K562 (cell line): ENCODE measurements around the gene HEMGN. TPM values are rescaled to one million over a fixed set of nuclear protein-coding genes. Genes with fewer than 3 reads are reported as not detected.
A peak's percentile ranks its signal among the peaks of the same experiment; 100 is the strongest.

ENCODE experiments used
- ARID1B ChIP-seq: fragments of 450-650 bp; IDR thresholded peaks from 2 replicates; pipeline ENCODE4 v1.6.1; 2016; ENCODE audit warnings: antibody characterized with exemption, mild to moderate bottlenecking, inconsistent platforms
- CHD1 ChIP-seq: fragments of 200-600 bp; sonication (generic); IDR thresholded peaks from one replicate; pipeline ENCODE4 v1.6.1; 2012; ENCODE audit warnings: mild to moderate bottlenecking, moderate library complexity, low read length, inconsistent platforms
- ELK1 ChIP-seq: sonication (generic); formaldehyde crosslinking; IDR thresholded peaks from 2 replicates; pipeline ENCODE4 v1.8.1; 2022; ENCODE audit warnings: missing genetic modification reagents
- FOXO4 ChIP-seq: fragments of 450-650 bp; formaldehyde crosslinking; IDR thresholded peaks from 2 replicates; pipeline ENCODE4 v1.4.0; 2020; ENCODE audit warnings: mild to moderate bottlenecking, moderate library complexity
- IFI16 ChIP-seq: fragments of 250-450 bp; sonication (Bioruptor Pico); IDR thresholded peaks from 2 replicates; pipeline ENCODE4 v2.1.2; 2022; ENCODE audit warnings: mild to moderate bottlenecking, inconsistent platforms
- POLR2G ChIP-seq: fragments of 200-400 bp; formaldehyde crosslinking; IDR thresholded peaks from 2 replicates; pipeline ENCODE4 v1.6.1; 2017; ENCODE audit warnings: low read depth, mild to moderate bottlenecking, antibody characterized with exemption, low read length, moderate library complexity
- RAD51 ChIP-seq: fragments of 450-650 bp; IDR thresholded peaks from 2 replicates; pipeline ENCODE4 v1.7.1; 2016; ENCODE audit warnings: low read depth, mild to moderate bottlenecking, borderline replicate concordance
- SAP30 ChIP-seq: fragments of 200-600 bp; sonication (generic); IDR thresholded peaks from 2 replicates; pipeline ENCODE4 v1.6.1; 2012; ENCODE audit warnings: borderline replicate concordance, low read depth, mild to moderate bottlenecking, moderate library complexity, low read length, control low read depth, inconsistent platforms; ENCODE audit not compliant: insufficient read depth, poor library complexity, severe bottlenecking
- SIN3B ChIP-seq: fragments of 450-650 bp; IDR thresholded peaks from 2 replicates; pipeline ENCODE4 v1.6.1; 2017; ENCODE audit warnings: low read depth, mild to moderate bottlenecking, moderate library complexity
- ZBTB5 ChIP-seq: fragments of 450-650 bp; IDR thresholded peaks from 2 replicates; pipeline ENCODE4 v1.6.1; 2017; ENCODE audit warnings: antibody characterized with exemption
- ZEB2 ChIP-seq: fragments of 450-650 bp; IDR thresholded peaks from 2 replicates; pipeline ENCODE4 v1.6.1; 2016
- ZNF143 ChIP-seq: sonication (generic); formaldehyde crosslinking; IDR thresholded peaks from 2 replicates; pipeline ENCODE4 v1.9.0; 2022; ENCODE audit warnings: mild to moderate bottlenecking, missing genetic modification reagents
- ZNF274 ChIP-seq: IDR thresholded peaks from 2 replicates; pipeline ENCODE4 v1.6.1; 2011; ENCODE audit warnings: low read depth, mild to moderate bottlenecking, low read length, moderate library complexity, borderline replicate concordance
- ZNF280B ChIP-seq: fragments of 250-450 bp; sonication (Bioruptor Pico); IDR thresholded peaks from 2 replicates; pipeline ENCODE4 v1.5.1; 2021; ENCODE audit warnings: mild to moderate bottlenecking
- ZNF41 ChIP-seq: fragments of 250-450 bp; sonication (Bioruptor Pico); conservative IDR thresholded peaks from 2 replicates; pipeline ENCODE4 v1.4.0; 2020; ENCODE audit warnings: mild to moderate bottlenecking
- ZNF592 ChIP-seq: fragments of 450-650 bp; IDR thresholded peaks from 2 replicates; pipeline ENCODE4 v1.6.1; 2017; ENCODE audit warnings: antibody characterized with exemption, mild to moderate bottlenecking
- polyA plus RNA-seq, 8 experiments: library from polyadenylated mRNA; depleted of rRNA in 4 of 8; stranded (reverse) in 5 of 8; unstranded in 3 of 8; fragments of >200 nt; fragmentation: Nextera tagmentation in 2 of 8; fragmentation: Illumina TruSeq in 1 of 8; extraction: Ambion mirVana in 2 of 8; extraction: Trizol in 1 of 8; gene quantifications; 2 replicates each; pipeline versions ENCODE4 v1.2.1 to v1.2.3, GENCODE V29; 2011 to 2014; ENCODE audit warnings: inconsistent platforms in 1 of 8, missing spikeins in 1 of 8
- total RNA-seq, 7 experiments: library from RNA; depleted of rRNA in 6 of 7; stranded (reverse); fragments of >200 nt in 6 of 7; fragmentation: Illumina TruSeq in 2 of 7; extraction: Trizol in 2 of 7; gene quantifications; 2 replicates each; pipeline versions ENCODE4 v1.2.1 to v1.2.3, GENCODE V29; 2011 to 2021; ENCODE audit warnings: low replicate concordance in 1 of 7

Gene HEMGN
- total and polyA plus RNA-seq, 9 of the 15 experiments (the other 6 are each of a cell fraction or from before 2014, with no cell fraction given), result 56.3 to 258 (median 137) TPM

- TF ChIP-seq ZNF280B (CRISPR knock-in tag) (no peak), ELK1 (CRISPR knock-in tag) (no peak), ZNF41 (CRISPR knock-in tag) (no peak), SAP30 (no peak), ZNF274 (no peak), IFI16 (CRISPR knock-in tag) (no peak), RAD51 (no peak), ZNF592 (peak; percentile 84), POLR2G (peak; percentile 27; the same call in 1 of the 2 replicates), ZEB2 (no peak), FOXO4 (CRISPR knock-in tag) (0 out of 2 replicates have a peak, but pooled peaks have one; percentile 11), ZBTB5 (no peak), CHD1 (no peak), ARID1B (no peak), ZNF143 (CRISPR knock-in tag) (no peak), SIN3B (no peak)
Measured at GRCh38 chr9:97980918-97981845, 43.2 kb upstream of the HEMGN start (continued).
